ENCODE data around the gene SH3BP2.

SH3BP2 gene

DNA sequence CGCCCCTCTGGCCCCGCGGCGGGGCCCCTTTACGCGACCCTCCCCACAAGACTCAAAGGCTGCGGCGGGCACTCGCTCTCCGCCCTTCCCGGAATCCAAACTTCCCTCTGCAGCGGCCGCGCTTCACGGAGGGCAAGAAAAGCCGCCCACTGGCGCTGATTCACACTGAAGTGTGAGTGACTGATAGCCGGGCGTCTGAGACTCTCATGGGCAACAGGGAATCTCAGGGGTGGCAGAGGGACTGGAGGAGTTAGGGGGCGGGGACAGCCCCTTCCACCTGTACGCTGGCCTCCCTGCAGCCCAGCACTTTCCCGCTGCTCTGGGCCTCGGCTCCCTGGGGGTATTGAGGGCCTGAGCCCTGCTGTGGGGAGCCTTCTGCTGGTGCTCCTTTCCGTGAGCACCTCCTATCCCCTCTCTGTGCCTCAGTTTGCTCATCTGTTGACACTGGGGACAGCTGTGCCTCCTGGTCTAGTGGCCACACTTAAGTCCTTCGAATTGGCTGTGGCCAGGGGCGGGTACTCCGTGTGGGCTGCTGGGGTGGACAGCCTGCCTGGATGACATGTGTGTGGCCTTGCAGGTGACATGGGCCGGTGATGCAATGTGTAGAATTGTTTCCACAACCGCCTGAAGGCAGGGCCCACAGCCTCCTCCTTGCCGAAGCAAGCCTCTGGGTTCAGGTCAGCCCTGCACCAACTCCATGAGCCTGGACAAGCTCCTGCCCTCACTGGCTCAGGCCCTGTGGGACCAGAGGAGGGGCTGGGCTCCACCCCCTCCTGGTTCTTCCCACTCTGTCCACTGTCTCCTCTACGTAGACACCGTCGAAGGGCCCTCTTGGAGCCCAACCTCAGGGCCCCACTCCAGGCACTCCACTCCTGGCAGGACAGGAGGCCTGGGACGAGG, 951 bp downstream of the SH3BP2 start:
- Histone ChIP-seq H3K27ac (ENCODE audit: low read depth, low read length, severe bottlenecking) (peak overlapping the region; percentile 45), H3K36me3 (ENCODE audit: control insufficient read depth, insufficient read depth, low read length) (no peaks in the 10 kb centered on the region), H3K9me3 (ENCODE audit: control insufficient read depth, low read length) (no peaks in the 10 kb centered on the region), H3K4me3 (ENCODE audit: extremely low read depth, insufficient read depth, low read length, poor library complexity, severe bottlenecking) (peak overlapping the region; percentile 57), H3K4me1 (ENCODE audit: control insufficient read depth, insufficient read depth, low read length, poor library complexity, severe bottlenecking) (peaks cover 29% of the 10 kb centered on the region)
- WGBS, 2 experiments (ENCODE audit: insufficient coverage in 2 of 2) = 44 to 47% methylated on average over 19 of the region's 34 CpGs

- WGBS, 2 experiments (ENCODE audit: insufficient coverage in 2 of 2) = 84 to 86% methylated on average over 4 to 9 of the region's 11 CpGs
- H3K4me3 ChIP-seq (ENCODE audit: extremely low read depth, insufficient read depth, low read length, poor library complexity, severe bottlenecking) = no peak overlapping the region
- H3K4me1 ChIP-seq (ENCODE audit: control insufficient read depth, insufficient read depth, low read length, poor library complexity, severe bottlenecking) = peaks cover 37% of the 10 kb centered on the region
- no peaks in the 10 kb centered on the region for H3K9me3 ChIP-seq (ENCODE audit: control insufficient read depth, low read length)
- no peaks in the 10 kb centered on the region for H3K36me3 ChIP-seq (ENCODE audit: control insufficient read depth, insufficient read depth, low read length)
- H3K27ac ChIP-seq (ENCODE audit: low read depth, low read length, severe bottlenecking) = peak overlapping the region; percentile 45
These were observed 1.8 kb downstream of the SH3BP2 start for GRCh38 chr4:2794486-2795299.

DNA sequence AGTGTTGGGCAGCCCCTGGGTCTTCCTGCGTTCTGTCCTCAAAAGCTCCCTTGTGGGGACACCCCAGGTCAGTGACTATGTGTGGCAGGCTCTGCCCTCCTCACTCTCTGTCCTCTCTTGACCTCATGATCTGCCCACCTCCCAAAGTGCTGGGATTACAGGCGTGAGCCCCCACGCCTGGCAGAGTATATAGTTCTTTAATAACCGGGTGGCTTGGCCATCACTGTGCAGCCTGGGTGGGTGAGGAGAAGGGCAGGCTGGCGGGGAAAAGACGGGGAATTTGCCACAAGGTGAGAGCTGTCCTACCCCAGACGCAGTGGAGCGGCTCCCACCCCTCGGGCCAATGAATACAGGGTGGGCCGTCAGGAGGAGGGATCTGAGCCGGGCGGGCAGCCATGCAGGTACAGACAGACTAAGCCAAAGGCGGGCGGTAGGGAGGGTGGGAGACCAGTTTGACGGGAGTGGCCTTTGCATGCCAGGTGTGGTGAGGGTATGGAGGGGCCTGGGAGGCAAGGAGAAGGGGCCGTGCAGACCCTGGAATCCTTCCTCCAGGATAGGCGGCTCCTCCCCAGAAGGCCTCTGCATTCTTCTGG, 2.5 kb downstream of the SH3BP2 start:
- Histone ChIP-seq H3K9me3 (ENCODE audit: control insufficient read depth, low read length) (no peaks in the 10 kb centered on the region), H3K4me1 (ENCODE audit: control insufficient read depth, insufficient read depth, low read length, poor library complexity, severe bottlenecking) (peaks cover 44% of the 10 kb centered on the region), H3K27ac (ENCODE audit: low read depth, low read length, severe bottlenecking) (no peak overlapping the region), H3K4me3 (ENCODE audit: extremely low read depth, insufficient read depth, low read length, poor library complexity, severe bottlenecking) (no peak overlapping the region), H3K36me3 (ENCODE audit: control insufficient read depth, insufficient read depth, low read length) (no peaks in the 10 kb centered on the region)
- WGBS, 2 experiments (ENCODE audit: insufficient coverage in 2 of 2) = 90 to 91% methylated on average over 15 to 17 of the region's 17 CpGs

- no peak overlapping the region for H3K27ac ChIP-seq (ENCODE audit: low read depth, low read length, severe bottlenecking)
- WGBS, 2 experiments (ENCODE audit: insufficient coverage in 2 of 2) = 89 to 91% methylated on average over 22 to 24 of the region's 27 CpGs
- H3K9me3 ChIP-seq (ENCODE audit: control insufficient read depth, low read length) = no peaks in the 10 kb centered on the region
- no peaks in the 10 kb centered on the region for H3K36me3 ChIP-seq (ENCODE audit: control insufficient read depth, insufficient read depth, low read length)
- no peak overlapping the region for H3K4me3 ChIP-seq (ENCODE audit: extremely low read depth, insufficient read depth, low read length, poor library complexity, severe bottlenecking)
- H3K4me1 ChIP-seq (ENCODE audit: control insufficient read depth, insufficient read depth, low read length, poor library complexity, severe bottlenecking) = peaks cover 49% of the 10 kb centered on the region
These were observed 3.3 kb downstream of the SH3BP2 start for GRCh38 chr4:2795893-2796848.

GRCh38 chr4:2796849-2797544, 4.1 kb downstream of the SH3BP2 start:
- WGBS, 2 experiments (ENCODE audit: insufficient coverage in 2 of 2) = 92 to 95% methylated on average over 11 to 13 of the region's 13 CpGs
- Histone ChIP-seq H3K4me3 (ENCODE audit: extremely low read depth, insufficient read depth, low read length, poor library complexity, severe bottlenecking) (no peak overlapping the region), H3K27ac (ENCODE audit: low read depth, low read length, severe bottlenecking) (no peak overlapping the region), H3K36me3 (ENCODE audit: control insufficient read depth, insufficient read depth, low read length) (no peaks in the 10 kb centered on the region), H3K9me3 (ENCODE audit: control insufficient read depth, low read length) (no peaks in the 10 kb centered on the region), H3K4me1 (ENCODE audit: control insufficient read depth, insufficient read depth, low read length, poor library complexity, severe bottlenecking) (peaks cover 55% of the 10 kb centered on the region)

- Histone ChIP-seq H3K36me3 (ENCODE audit: control insufficient read depth, insufficient read depth, low read length) (no peaks in the 10 kb centered on the region), H3K27ac (ENCODE audit: low read depth, low read length, severe bottlenecking) (no peak overlapping the region), H3K4me3 (ENCODE audit: extremely low read depth, insufficient read depth, low read length, poor library complexity, severe bottlenecking) (no peak overlapping the region), H3K9me3 (ENCODE audit: control insufficient read depth, low read length) (no peaks in the 10 kb centered on the region), H3K4me1 (ENCODE audit: control insufficient read depth, insufficient read depth, low read length, poor library complexity, severe bottlenecking) (peaks cover 55% of the 10 kb centered on the region)
- WGBS, 2 experiments (ENCODE audit: insufficient coverage in 2 of 2) = 92 to 94% methylated on average over 15 to 18 of the region's 23 CpGs
These were observed 4.8 kb downstream of the SH3BP2 start for GRCh38 chr4:2797545-2798305.

GRCh38 chr4:2798399-2799223, 5.7 kb downstream of the SH3BP2 start:
- Histone ChIP-seq H3K4me1 (ENCODE audit: control insufficient read depth, insufficient read depth, low read length, poor library complexity, severe bottlenecking) (peaks cover 50% of the 10 kb centered on the region), H3K36me3 (ENCODE audit: control insufficient read depth, insufficient read depth, low read length) (no peaks in the 10 kb centered on the region), H3K9me3 (ENCODE audit: control insufficient read depth, low read length) (no peaks in the 10 kb centered on the region), H3K4me3 (ENCODE audit: extremely low read depth, insufficient read depth, low read length, poor library complexity, severe bottlenecking) (no peak overlapping the region), H3K27ac (ENCODE audit: low read depth, low read length, severe bottlenecking) (no peak overlapping the region)
- WGBS, 2 experiments (ENCODE audit: insufficient coverage in 2 of 2) = 90 to 94% methylated on average over 18 to 25 of the region's 29 CpGs

DNA sequence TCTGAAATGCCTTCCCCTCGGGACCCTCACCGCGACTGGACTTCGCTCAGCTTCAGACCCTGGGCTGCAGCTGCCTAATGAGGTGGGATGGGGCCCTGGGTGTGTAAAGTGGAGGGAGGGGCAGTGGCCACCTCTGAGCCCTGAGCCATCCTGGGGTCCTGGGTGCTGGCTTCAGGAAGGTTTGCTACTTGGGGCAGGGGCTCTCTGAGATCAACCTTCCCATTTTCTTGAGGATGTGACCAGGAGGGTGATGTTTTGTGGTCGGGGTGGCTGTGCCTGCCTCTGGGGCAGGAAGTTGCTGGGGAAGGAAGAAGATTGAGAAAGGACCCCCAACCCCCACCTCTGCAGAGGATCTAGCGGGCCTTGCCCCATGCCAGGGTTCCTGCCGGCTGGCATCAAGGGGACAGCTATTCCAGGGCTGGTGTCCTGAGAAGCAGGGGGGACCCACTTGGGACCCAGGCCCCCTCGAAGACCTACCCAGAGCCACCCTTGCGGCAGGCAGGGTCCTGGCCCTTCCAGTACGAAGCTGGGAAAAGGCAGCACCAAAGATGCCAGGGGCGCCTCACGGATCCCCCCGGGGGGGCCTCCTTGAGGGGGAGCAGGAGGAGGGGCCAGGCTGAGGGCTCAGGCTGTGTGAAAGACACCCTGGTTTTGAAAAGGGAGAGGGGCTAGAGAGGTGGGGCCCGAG, 6.5 kb downstream of the SH3BP2 start:
- Histone ChIP-seq H3K4me1 (ENCODE audit: control insufficient read depth, insufficient read depth, low read length, poor library complexity, severe bottlenecking) (peaks cover 43% of the 10 kb centered on the region), H3K36me3 (ENCODE audit: control insufficient read depth, insufficient read depth, low read length) (no peaks in the 10 kb centered on the region), H3K9me3 (ENCODE audit: control insufficient read depth, low read length) (no peaks in the 10 kb centered on the region), H3K4me3 (ENCODE audit: extremely low read depth, insufficient read depth, low read length, poor library complexity, severe bottlenecking) (no peak overlapping the region), H3K27ac (ENCODE audit: low read depth, low read length, severe bottlenecking) (peak overlapping the region; percentile 41)
- WGBS, 2 experiments (ENCODE audit: insufficient coverage in 2 of 2) = 88 to 97% methylated on average over 7 to 10 of the region's 14 CpGs
